ENCODE data around the gene INSRR. TPM values are rescaled to one million over a fixed set of nuclear protein-coding genes. Genes with fewer than 3 reads are reported as not detected.

INSRR gene
- total RNA-seq, 2 experiments from 2014 or later, result 0.12 to 0.20 TPM

GRCh38 chr1:156840186-156840897, 18.6 kb downstream of the INSRR start:
- Mint-ChIP-seq H3K27me3 (peaks cover 62% of the 10 kb centered on the region), H3K4me1 (peaks cover 22% of the 10 kb centered on the region), H3K9me3 (no peaks in the 10 kb centered on the region), H3K4me3 (no peak overlapping the region), H3K36me3 (no peaks in the 10 kb centered on the region), H3K27ac (no peak overlapping the region)
- DNase-seq, result no peak

GRCh38 chr1:156839426-156840109, 19.3 kb downstream of the INSRR start:
- Mint-ChIP-seq H3K9me3 (no peaks in the 10 kb centered on the region), H3K27me3 (peaks cover 58% of the 10 kb centered on the region), H3K4me3 (no peak overlapping the region), H3K36me3 (no peaks in the 10 kb centered on the region), H3K4me1 (peaks cover 22% of the 10 kb centered on the region), H3K27ac (no peak overlapping the region)
- no peak for DNase-seq

GRCh38 chr1:156838972-156839371, 19.9 kb downstream of the INSRR start:
- Mint-ChIP-seq H3K9me3 (no peaks in the 10 kb centered on the region), H3K4me1 (peaks cover 25% of the 10 kb centered on the region), H3K27me3 (peaks cover 54% of the 10 kb centered on the region), H3K36me3 (no peaks in the 10 kb centered on the region), H3K27ac (no peak overlapping the region), H3K4me3 (no peak overlapping the region)
- DNase-seq, result peak; percentile 43

- no peak overlapping the region for H3K27ac Mint-ChIP-seq
- no peak for DNase-seq
- H3K27me3 Mint-ChIP-seq, result peaks cover 39% of the 10 kb centered on the region
- H3K36me3 Mint-ChIP-seq, result no peaks in the 10 kb centered on the region
- no peaks in the 10 kb centered on the region for H3K9me3 Mint-ChIP-seq
- H3K4me3 Mint-ChIP-seq, result no peak overlapping the region
- peaks cover 29% of the 10 kb centered on the region for H3K4me1 Mint-ChIP-seq
These were observed 22.0 kb downstream of the INSRR start for GRCh38 chr1:156836892-156837291.

- no peak overlapping the region for H3K4me3 Mint-ChIP-seq
These were observed 22.8 kb downstream of the INSRR start for GRCh38 chr1:156836041-156836654.

GRCh38 chr1:156834322-156834721, 24.6 kb downstream of the INSRR start:
- no peaks in the 10 kb centered on the region for H3K36me3 Mint-ChIP-seq
- DNase-seq, result no peak
- H3K9me3 Mint-ChIP-seq, result no peaks in the 10 kb centered on the region
- peaks cover 29% of the 10 kb centered on the region for H3K4me1 Mint-ChIP-seq
- H3K27ac Mint-ChIP-seq, result no peak overlapping the region
- no peak overlapping the region for H3K4me3 Mint-ChIP-seq
- H3K27me3 Mint-ChIP-seq, result peaks cover 28% of the 10 kb centered on the region

More at GRCh38 chr1:156836041-156836654, 22.8 kb downstream of the INSRR start:
- DNase-seq, result peak; percentile 64
- H3K36me3 Mint-ChIP-seq, result no peaks in the 10 kb centered on the region
- H3K27ac Mint-ChIP-seq, result peak overlapping the region; percentile 4
- H3K4me1 Mint-ChIP-seq, result peaks cover 29% of the 10 kb centered on the region
- peaks cover 41% of the 10 kb centered on the region for H3K27me3 Mint-ChIP-seq
- no peaks in the 10 kb centered on the region for H3K9me3 Mint-ChIP-seq

GRCh38 chr1:156833603-156834002, 25.3 kb downstream of the INSRR start:
- Mint-ChIP-seq H3K27ac (peak overlapping the region; percentile 12), H3K9me3 (no peaks in the 10 kb centered on the region)
- DNase-seq, result no peak

GRCh38 chr1:156832434-156832833, 26.5 kb downstream of the INSRR start:
- DNase-seq, result no peak
- Mint-ChIP-seq H3K4me1 (peaks cover 29% of the 10 kb centered on the region), H3K9me3 (no peaks in the 10 kb centered on the region), H3K27me3 (peaks cover 21% of the 10 kb centered on the region), H3K27ac (no peak overlapping the region), H3K36me3 (no peaks in the 10 kb centered on the region), H3K4me3 (no peak overlapping the region)

More at GRCh38 chr1:156833603-156834002, 25.3 kb downstream of the INSRR start:
- Mint-ChIP-seq H3K4me3 (no peak overlapping the region), H3K27me3 (peaks cover 23% of the 10 kb centered on the region), H3K36me3 (no peaks in the 10 kb centered on the region), H3K4me1 (peaks cover 29% of the 10 kb centered on the region)

- Mint-ChIP-seq H3K27me3 (peaks cover 16% of the 10 kb centered on the region), H3K4me3 (no peak overlapping the region), H3K36me3 (no peaks in the 10 kb centered on the region), H3K4me1 (peaks cover under 1% of the 10 kb centered on the region), H3K9me3 (no peaks in the 10 kb centered on the region), H3K27ac (no peak overlapping the region)
- no peak for DNase-seq
These were observed 30.4 kb downstream of the INSRR start for GRCh38 chr1:156828400-156829124.

GRCh38 chr1:156826630-156827029, 32.3 kb downstream of the INSRR start:
- Mint-ChIP-seq H3K4me3 (no peak overlapping the region), H3K36me3 (no peaks in the 10 kb centered on the region), H3K9me3 (no peaks in the 10 kb centered on the region), H3K4me1 (peaks cover 17% of the 10 kb centered on the region), H3K27ac (no peak overlapping the region), H3K27me3 (peaks cover 8% of the 10 kb centered on the region)
- DNase-seq, result no peak

- H3K27ac Mint-ChIP-seq, result no peak overlapping the region
- H3K4me1 Mint-ChIP-seq, result peaks cover 24% of the 10 kb centered on the region
- peaks cover 3% of the 10 kb centered on the region for H3K9me3 Mint-ChIP-seq
- H3K27me3 Mint-ChIP-seq, result no peaks in the 10 kb centered on the region
- H3K36me3 Mint-ChIP-seq, result no peaks in the 10 kb centered on the region
- H3K4me3 Mint-ChIP-seq, result no peak overlapping the region
- no peak for DNase-seq
These were observed 35.6 kb downstream of the INSRR start for GRCh38 chr1:156823210-156823790.

GRCh38 chr1:156822680-156823079, 36.2 kb downstream of the INSRR start:
- H3K36me3 Mint-ChIP-seq, result no peaks in the 10 kb centered on the region
- H3K9me3 Mint-ChIP-seq, result peaks cover 3% of the 10 kb centered on the region
- peaks cover 27% of the 10 kb centered on the region for H3K4me1 Mint-ChIP-seq
- no peak overlapping the region for H3K27ac Mint-ChIP-seq
- DNase-seq, result no peak
- H3K4me3 Mint-ChIP-seq, result no peak overlapping the region
- no peaks in the 10 kb centered on the region for H3K27me3 Mint-ChIP-seq

- H3K36me3 Mint-ChIP-seq, result no peaks in the 10 kb centered on the region
- H3K27me3 Mint-ChIP-seq, result no peaks in the 10 kb centered on the region
- no peak overlapping the region for H3K4me3 Mint-ChIP-seq
- peaks cover 31% of the 10 kb centered on the region for H3K4me1 Mint-ChIP-seq
- peak overlapping the region; percentile 77 for H3K27ac Mint-ChIP-seq
- DNase-seq, result peak; percentile 67
- H3K9me3 Mint-ChIP-seq, result peaks cover 3% of the 10 kb centered on the region
These were observed 37.1 kb downstream of the INSRR start for GRCh38 chr1:156821801-156822200.

GRCh38 chr1:156816561-156817328, 42.2 kb downstream of the INSRR start, which contains the start of gene SH2D2A:
SH2D2A (minus strand) TSS chr1:156816848; CDS start chr1:156816708, 140 bp downstream.
- H3K27ac Mint-ChIP-seq, result peak within 1 kb of the TSS; percentile 99
- H3K9me3 Mint-ChIP-seq, result peaks cover 3% of the 10 kb centered on the region
- H3K4me1 Mint-ChIP-seq, result peaks cover 41% of the 10 kb centered on the region
- no peaks in the 10 kb centered on the region for H3K27me3 Mint-ChIP-seq
- peak; percentile 93 for DNase-seq
- peak within 1 kb of the TSS; percentile 94 for H3K4me3 Mint-ChIP-seq
- peaks cover 44% of the 10 kb centered on the region for H3K36me3 Mint-ChIP-seq

Measured in activated naive CD8-positive, alpha-beta T cell treated with anti-CD3 and anti-CD28 coated beads for 36 hours (primary cell).